Activated CD8-positive, alpha-beta memory T cell treated with anti-CD3 and anti-CD28 coated beads for 4 hours (primary cell): ENCODE measurements around the gene ERRFI1.
"Not testable (repeated sequence)": the region's sequence is repeated elsewhere in the genome, so short reads cannot be mapped to it uniquely, and the experiment has no call there.

ENCODE experiments used
- DNase-seq, 2 donors: peaks; one replicate each; pipeline ENCODE4 v3.0.0-alpha.2; 2020; ENCODE audit warnings: low read depth in 2 of 2

The ERRFI1 gene

GRCh38 chr1:8026153-8026975, at the start of gene ERRFI1:
TSS of gene ERRFI1 (minus strand) at chr1:8026309. CDS start at chr1:8015619, 10,690 bp downstream.
- peak; percentile 71 to 75 for DNase-seq

GRCh38 chr1:8075511-8076051, 49.5 kb upstream of the ERRFI1 start:
- no peak for DNase-seq

- no peak for DNase-seq
These were observed 47.2 kb upstream of the ERRFI1 start for GRCh38 chr1:8073112-8073855.

- no peak for DNase-seq
These were observed 44.3 kb upstream of the ERRFI1 start for GRCh38 chr1:8070381-8070811.

- not testable (repeated sequence) for DNase-seq
These were observed 43.7 kb upstream of the ERRFI1 start for GRCh38 chr1:8069614-8070320.

GRCh38 chr1:8065369-8065768, 39.3 kb upstream of the ERRFI1 start:
- DNase-seq: no peak

GRCh38 chr1:8063298-8064036, 37.4 kb upstream of the ERRFI1 start:
- no peak for DNase-seq

- no peak for DNase-seq
These were observed 36.8 kb upstream of the ERRFI1 start for GRCh38 chr1:8062861-8063260.

GRCh38 chr1:8061673-8062386, 35.7 kb upstream of the ERRFI1 start:
- no peak for DNase-seq

GRCh38 chr1:8061210-8061609, 35.1 kb upstream of the ERRFI1 start:
- no peak for DNase-seq

- no peak for DNase-seq
These were observed 33.1 kb upstream of the ERRFI1 start for GRCh38 chr1:8059161-8059622.

GRCh38 chr1:8057779-8058178, 31.7 kb upstream of the ERRFI1 start:
- DNase-seq: not testable (repeated sequence)

- no peak for DNase-seq
These were observed 29.9 kb upstream of the ERRFI1 start for GRCh38 chr1:8055973-8056372.

GRCh38 chr1:8053878-8054567, 27.9 kb upstream of the ERRFI1 start:
- no peak for DNase-seq

GRCh38 chr1:8051650-8052049, 25.5 kb upstream of the ERRFI1 start:
- DNase-seq: no peak

- DNase-seq: not testable (repeated sequence)
These were observed 23.1 kb upstream of the ERRFI1 start for GRCh38 chr1:8049229-8049628.

GRCh38 chr1:8047686-8048445, 21.8 kb upstream of the ERRFI1 start:
- no peak for DNase-seq

GRCh38 chr1:8047112-8047511, 21.0 kb upstream of the ERRFI1 start:
- DNase-seq: no peak

- DNase-seq: no peak
These were observed 20.3 kb upstream of the ERRFI1 start for GRCh38 chr1:8046391-8046790.
